Ishikawa (cell line): ENCODE results near the gene FAT4.

Source experiments
- EP300 ChIP-seq: IDR thresholded peaks from 2 replicates; pipeline ENCODE4 v1.6.1; 2012; ENCODE audit warnings: borderline replicate concordance
- YY1 ChIP-seq: IDR thresholded peaks from 2 replicates; pipeline ENCODE4 v1.6.1; 2012; ENCODE audit warnings: low read depth

DNA sequence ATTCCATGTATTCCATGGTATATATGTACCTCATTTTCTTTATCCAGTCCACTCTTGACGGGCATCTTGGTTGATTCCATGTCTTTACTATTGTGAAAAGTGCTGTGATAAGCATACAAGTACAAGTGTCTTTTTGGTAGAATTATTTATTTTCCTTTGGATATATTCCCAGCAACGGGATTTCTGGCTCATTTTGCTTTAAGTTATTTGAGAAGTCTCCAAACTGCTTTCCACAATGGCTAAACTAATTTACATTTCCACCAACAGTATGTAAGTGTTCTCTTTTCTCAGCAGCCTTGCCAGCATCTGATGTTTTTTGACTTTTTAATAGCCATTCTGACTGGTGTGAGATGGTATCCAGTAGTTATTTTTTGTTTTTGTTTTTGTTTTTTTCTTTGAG is 17.6 kb upstream of the FAT4 start:
- TF ChIP-seq EP300: no peak
- TF ChIP-seq YY1: no peak
